Stimulated activated CD8-positive, alpha-beta memory T cell treated with anti-CD3 and anti-CD28 coated beads, Interleukin-2, amount 100 ng/mL, for 48 hours (primary cell): ENCODE results near the gene UBAC2.
"Not testable (repeated sequence)": the region's sequence is repeated elsewhere in the genome, so short reads cannot be mapped to it uniquely, and the experiment has no call there.

Source experiments
- DNase-seq, 2 donors: peaks; one replicate each; pipeline ENCODE4 v3.0.0-alpha.2; 2020; ENCODE audit warnings: low read depth in 2 of 2

Gene UBAC2

DNA sequence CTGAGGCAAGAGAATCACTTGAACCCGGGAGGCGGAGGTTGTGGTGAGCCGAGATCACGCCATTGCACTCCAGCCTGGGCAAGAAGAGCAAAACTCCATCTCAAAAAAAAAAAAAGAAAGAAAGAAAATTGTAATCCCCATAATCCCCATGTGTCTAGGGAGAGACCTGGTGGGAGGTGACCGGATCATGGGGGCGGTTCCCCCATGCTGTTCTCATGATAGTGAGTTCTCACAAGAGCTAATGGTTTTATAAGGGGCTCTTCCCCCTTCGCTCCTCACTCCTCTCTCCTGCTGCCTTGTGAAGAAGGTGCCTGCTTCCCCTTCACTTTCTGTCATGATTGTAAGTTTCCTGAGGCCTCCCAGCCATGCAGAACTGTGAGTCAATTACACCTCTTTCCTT is 192.7 kb downstream of the UBAC2 start:
- DNase-seq, result not testable (repeated sequence)

DNA sequence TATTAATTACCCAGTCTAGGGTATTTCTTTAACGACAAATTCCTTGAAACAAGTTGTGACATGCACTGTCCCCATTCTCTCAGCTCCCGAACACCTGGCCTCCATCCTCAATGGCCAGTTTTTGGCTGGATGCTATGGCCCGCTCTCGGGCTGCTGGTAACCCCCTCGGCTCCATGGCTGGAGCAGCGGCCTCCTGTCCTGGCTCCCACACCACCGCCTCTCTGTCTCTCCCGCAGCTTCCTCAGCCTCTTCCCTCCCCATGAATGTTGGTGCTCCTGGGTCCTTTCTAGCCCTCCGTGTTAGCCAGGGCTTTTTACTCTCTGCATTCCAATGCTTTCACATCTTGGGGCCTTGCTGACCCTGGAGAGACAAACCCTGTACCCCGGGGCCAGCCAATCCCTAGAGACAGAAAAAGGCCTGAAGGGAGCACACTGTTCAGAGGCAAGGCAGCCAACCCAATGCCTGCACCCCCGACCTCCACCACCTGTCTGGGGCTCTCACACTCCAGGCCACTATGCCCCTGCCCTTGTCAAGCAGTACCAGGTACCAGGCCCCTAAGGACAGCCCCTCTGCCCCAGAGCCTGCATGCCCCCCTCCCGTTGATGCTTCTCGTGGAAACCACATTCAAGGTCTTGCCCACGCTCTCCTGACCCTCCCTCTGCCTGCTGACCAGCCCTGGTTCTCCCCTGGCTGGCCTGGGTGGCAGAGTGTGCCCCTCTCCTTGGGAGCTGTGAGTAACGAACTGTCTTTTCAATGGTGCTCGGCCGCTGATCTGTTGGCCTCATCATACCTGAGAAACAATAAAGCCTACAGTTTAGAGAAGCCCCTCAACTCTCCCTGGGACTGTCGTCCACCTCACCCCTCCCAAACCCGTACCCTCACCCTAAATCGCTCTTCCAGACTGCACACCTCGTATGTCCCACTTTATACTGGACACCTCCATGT is 193.4 kb downstream of the UBAC2 start:
- no peak for DNase-seq

DNA sequence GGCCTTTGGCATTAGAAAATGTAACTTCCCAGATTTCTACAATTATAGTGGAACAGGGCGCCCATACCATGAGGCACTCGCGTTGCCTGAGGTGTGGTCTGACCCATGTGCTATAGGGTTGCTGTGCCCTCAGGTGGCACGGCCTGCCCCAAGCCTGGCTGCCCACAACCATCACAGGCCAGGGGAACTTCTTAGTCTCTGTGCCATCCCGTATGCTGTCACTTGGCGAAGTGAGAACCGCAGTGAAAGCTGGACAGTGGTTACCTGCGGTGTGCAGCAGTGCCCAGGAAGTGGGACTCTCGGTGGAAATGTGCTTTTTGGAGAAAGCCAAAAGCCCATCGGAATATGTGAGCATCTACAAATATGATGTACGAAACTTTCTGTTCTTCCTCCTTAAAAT is 194.8 kb downstream of the UBAC2 start:
- no peak for DNase-seq

DNA sequence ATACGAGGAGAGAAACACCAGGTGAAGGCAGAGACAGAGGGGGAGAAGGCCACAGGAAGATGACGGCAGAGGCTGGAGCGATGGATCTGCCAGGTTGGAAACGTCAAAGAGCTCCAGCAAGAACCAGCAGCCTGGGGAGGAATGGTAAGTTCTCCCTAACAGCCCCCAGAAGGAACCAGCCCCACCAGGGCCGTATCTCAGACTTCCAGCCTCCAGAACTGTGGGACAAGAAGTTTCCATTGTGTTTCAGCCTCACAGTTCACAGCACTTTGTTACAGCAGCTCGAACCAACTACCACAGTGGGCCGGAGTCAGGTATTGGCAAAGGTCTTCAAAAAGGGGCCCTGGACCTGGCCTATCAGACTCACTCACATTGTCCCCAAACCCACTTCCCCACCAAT is 195.8 kb downstream of the UBAC2 start:
- DNase-seq, result no peak

DNA sequence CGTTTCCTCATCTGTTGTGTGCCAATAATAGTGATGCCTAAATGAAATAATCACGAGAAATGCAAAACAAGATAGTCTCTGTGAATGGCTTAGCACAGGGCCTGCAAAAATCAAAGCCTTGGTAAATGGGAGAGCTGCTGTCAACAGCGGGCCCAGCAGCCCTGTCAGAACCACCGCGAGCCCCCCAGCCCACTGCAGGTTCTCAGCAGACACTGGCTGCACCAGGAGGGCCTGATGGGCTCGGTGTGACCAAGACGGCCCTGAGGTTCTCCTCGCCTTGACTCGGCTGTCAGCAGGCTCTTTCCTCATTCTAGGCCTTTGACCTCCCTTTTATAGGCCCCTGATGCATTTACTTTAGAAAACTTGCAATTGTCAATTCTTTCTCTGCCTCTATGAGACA is 197.4 kb downstream of the UBAC2 start:
- no peak for DNase-seq

DNA sequence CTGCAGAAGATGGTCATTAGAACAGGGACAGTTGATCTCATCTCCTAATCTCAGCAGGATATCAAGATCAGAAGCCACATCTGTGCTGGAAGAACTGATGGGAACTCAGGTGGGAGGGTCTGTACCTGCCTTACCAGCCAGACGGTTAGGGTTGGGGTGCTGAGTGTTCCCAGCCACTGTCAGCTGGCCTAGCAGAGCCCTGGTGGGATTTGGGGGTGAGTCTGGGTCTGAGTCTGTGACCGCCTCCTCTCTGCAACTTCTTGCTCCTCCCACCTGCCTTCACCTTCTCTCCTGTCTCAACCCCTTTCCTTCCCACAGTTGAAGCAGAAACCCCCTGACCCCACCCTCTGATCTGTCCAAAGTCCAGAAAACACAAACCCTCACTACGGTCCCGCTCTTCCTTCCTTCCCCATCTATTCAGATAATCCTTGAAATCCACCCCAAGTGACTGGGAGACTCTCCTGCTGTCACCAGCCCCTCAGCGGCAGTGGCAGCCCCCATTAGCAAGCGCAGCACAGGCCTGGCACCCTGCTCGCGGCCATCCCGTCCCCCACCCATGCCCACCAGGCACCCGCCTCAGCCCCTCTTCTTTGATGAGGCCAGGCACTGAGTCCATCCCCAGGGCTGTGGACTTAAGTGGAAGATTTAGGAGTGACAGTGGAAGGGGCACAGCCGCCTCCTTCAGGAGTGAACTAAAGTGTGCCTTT is 198.4 kb downstream of the UBAC2 start:
- no peak for DNase-seq

DNA sequence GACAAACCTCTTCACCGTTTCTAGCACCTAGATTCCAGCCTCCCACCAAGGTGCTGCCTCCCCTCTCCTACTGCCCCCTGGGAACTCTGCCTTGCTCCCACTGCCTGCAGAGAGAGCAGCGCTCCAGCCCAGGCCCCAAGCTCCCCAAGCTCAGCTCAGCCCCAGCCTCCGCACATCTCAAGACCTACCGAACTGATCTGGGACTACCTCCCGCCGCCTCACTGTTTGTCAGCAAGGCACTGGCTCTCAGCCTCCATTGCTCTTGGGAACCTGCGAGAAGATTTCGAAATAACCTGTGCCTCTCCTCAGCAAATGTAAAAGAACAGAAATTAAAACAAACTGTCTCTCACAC is 198.9 kb downstream of the UBAC2 start:
- no peak for DNase-seq

DNA sequence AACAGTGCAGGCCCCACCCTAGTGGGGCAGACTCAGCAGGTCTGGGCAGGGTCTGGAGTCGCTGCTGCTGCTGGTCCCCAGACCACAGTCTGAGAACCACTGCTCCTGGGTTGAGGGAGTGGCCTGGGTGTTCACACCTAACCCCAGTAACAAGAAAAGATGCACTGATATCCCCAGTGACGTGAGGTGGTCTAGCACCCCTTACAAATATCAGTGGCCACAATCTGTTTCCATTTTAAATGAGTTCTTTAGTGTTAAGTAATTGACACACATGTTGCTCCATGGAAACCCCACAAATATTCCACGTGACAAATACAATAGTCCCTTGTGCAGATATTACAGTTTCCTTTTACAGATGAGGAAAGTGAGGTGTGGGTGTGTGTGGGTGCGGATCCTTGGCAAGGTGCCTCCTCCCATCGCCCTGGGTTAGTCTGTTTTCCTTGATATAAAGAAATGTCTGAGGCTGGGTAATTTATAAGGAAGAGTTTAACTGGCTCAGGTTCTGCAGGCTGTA is 202.9 kb downstream of the UBAC2 start:
- DNase-seq, result no peak

DNA sequence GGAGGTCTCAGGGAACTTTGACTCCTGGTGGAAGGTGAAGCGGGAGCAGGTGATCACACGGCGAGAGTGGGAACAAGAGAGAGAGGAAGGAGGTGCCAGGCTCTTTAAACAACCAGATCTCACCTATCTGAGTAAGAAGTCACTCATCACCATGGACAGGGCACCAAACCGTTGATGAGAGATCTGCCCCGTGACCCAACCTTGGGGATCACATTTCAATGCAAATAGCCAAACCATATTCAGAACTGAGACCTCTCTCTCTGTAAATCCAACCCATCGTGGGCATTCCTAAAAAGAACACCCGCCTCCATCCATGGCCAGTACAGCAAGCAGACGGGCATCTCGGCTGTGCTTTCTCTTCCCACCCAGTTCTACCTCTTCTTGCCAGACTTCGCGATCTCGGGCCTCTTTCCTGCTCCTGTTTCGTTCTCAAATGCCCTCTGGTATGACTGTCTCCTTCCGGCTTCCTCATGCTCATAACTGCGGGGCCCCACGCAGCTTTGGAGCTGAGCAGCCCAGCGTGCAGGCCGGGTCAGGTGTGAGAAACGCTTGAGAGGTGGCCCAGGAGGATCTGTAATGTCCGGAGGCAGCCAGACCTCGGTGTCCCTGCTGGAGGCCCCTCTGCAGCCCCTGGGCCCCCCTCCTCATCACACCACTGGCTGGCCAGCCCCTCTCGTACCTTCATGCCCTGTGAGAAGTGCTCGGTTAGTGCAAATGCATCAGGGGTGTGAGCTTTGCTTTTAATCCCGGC is 203.5 kb downstream of the UBAC2 start:
- no peak for DNase-seq

DNA sequence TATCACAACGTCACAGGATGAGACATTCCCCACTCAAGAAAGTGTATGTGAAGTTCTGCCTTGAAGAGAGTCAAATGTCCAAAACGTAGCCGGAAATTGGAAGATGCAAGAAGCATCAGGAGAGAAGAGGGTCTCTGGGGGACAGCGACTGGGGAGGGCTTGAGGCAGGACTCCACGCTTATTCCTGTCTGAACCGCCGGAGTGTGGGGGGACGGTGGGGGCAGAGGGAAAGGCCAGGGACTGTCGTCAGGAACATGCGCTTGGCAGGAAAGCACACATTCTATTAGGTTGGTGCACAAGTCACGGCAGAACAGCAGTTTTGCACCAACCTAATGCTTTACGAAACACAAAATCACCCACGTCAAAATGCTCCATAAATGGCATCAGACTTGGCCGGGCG is 205.3 kb downstream of the UBAC2 start:
- no peak for DNase-seq

DNA sequence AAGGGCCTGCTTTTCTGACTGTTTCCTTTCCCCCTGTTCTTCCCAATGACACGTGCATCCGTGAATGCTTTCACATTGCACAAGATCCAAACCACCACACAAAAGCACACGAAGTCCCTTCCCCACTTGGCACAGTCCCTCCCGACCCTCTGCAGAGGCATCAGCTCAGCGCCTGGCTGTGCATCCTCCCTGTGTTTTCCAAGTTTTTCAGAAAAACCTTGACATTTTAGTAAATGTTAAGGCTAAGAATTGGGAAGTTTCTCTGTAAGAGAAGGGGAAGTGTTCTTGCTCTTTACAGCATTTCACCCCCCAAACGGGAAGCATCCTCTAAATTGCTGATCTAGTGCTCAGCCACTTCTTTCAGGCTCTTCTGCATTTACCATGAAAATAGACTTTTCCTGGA is 206.1 kb downstream of the UBAC2 start:
- no peak for DNase-seq

DNA sequence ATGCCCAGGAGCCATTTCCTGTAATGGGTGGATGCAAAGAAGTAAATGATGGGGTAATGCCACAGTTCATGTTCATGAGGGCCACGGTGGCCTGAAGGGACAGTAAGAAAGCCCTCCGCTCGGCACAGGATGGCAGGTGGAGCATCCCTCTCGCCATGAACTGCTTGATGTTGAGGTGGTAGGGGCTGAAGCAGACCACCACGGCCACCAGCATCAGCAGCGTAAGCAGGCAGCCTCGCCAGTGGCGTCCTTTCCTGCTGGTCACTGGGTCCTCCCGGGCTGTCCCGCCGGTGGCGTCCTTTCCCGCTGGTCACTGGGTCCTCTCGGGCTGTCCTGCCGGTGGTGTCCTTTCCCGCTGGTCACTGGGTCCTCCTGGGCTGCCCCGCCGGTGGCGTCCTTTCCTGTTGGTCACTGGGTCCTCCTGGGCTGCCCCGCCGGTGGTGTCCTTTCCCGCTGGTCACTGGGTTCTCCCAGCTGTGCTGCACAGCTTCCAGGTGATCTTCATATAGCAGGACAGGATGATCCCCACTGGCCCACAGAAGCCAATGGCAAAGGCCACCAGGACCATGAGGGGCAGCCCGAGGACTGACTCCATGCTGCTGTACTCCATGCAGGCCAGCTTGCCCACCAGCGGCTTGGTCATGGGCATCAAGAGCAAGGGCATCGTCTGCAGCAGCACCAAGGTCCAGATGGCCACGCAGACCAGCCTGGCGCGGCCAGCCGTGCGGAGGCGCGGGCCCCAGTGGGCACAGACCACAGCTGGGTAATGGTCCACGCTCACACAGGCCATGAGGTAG is 207.4 kb downstream of the UBAC2 start:
- no peak for DNase-seq

DNA sequence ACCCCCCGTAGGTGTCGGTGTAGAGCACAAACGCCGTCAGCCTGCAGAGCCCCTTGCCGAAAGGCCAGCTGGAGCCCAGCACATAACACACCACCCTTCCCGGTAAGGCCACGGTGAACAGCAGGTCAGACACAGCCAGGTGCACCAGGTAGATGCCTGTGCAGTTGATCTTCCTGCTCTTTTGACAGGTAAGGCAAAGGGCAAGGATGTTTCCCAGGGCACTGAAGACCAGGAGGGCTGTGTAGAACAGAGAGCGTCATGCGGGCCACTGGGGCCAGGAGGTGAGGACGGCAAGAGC is 208.0 kb downstream of the UBAC2 start:
- DNase-seq, result no peak

DNA sequence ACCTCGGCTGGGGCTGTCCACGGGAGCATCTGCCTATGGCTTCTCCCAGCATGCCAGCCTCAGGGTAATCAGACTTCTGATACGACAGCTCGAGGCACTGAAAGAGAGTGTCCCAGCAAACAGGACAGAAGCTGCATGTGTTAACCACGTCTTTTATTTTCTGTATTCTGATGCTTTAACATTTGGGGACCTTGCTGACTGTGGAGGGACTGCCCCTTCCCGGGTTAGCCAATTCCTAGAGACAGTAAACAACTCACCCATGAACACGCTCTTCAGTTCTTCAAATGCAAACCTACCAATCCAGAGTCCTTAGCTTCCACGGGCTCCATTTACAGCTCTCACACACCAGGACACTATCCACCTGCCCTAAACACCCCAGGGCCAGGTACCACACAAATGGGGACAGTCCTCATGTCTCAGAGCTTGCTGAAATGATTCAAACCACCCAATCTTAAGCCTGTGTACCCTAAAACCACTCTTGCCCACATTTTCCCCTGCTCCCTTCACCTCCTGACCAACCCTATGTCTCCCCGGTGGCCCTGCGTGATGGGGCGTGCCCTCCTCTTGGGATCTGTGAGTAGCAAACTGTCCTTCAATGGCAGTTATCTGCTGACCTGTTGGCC is 208.9 kb downstream of the UBAC2 start:
- DNase-seq, result not testable (repeated sequence)

DNA sequence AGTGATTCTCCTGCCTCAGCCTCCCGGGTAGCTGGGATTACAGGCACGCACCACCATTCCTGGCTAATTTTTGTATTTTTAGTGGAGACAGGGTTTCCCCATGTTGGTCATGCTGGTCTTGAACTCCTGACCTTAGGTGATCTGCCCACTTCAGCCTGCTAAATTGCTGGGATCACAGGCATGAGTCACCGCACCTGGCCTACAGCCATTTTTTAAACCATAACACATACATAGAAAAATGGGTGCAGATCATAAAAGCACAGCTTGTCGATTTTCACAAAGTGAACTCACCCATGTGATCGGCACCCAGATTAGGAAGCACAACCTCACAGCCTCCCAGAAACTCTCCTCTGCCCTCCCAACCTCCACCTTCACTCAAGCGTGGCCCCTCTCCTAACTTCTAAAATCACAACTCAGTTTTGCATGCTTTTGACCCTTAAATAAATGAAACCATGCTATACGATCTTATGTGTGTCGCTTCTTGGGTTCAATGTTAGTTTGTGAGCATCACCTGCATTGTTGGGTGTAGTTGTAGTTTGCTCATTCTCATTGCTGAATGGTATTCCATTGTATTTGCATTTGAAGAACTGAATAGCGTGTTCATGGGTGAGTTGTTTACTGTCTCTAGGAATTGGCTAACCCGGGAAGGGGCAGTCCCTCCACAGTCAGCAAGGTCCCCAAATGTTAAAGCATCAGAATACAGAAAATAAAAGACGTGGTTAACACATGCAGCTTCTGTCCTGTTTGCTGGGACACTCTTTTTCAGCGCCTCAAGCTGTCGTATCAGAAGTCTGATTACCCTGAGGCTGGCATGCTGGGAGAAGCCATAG is 210.2 kb downstream of the UBAC2 start:
- not testable (repeated sequence) for DNase-seq

DNA sequence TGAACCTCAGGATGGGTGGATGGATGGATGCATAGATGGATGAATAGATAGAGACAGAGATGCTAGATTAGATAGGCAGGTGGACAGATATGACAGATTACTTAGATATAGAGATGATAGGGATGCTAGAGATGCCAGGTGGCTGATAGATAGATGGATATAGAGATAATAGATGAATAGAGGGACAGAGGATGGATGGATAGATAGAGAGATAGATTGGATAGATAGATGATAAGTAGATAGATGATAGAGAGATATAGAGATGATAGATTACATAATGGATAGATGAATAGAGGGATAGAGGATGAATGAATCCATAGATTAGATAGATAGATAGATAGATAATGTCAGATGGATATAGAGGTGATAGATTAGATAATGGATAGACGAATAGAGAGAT is 212.2 kb downstream of the UBAC2 start:
- no peak for DNase-seq

DNA sequence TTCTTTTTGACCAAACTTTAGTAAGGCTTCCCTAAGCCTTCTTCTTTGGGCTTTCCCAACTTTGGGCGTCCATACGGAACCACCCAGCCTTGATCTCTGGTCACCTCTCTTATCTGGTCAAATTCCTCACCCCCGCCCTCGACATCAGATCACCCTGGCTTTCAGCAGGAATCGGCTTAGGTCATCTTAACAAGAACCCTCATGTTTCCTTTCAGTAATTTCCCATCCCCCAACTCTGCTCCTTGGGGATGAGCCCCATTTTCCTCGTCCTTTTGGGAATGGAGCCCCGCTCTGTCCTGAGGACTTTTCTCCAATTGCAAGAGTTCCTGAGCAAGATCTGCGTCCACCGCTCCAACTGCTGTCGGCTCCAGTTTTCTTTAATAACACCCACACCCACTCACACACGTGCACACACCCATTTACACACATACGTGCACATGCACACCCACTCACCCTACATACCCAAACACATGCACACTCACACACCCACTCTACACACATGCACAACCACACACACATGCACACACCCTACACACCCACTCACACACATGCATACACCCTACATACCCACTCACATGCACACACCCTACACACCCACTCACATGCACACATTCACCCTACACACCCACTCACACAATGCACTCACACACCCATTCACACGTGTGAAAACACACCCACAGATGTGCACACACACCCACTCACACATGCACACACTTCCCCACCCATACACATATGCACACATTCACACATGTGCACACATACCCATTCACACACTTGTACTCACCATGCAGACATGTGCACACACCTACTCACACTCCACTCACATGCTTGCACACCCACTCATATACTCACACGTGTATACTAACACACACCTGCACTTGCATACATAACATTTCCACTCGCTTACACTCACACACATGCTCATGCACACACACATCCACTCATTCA is 213.7 kb downstream of the UBAC2 start:
- no peak for DNase-seq

DNA sequence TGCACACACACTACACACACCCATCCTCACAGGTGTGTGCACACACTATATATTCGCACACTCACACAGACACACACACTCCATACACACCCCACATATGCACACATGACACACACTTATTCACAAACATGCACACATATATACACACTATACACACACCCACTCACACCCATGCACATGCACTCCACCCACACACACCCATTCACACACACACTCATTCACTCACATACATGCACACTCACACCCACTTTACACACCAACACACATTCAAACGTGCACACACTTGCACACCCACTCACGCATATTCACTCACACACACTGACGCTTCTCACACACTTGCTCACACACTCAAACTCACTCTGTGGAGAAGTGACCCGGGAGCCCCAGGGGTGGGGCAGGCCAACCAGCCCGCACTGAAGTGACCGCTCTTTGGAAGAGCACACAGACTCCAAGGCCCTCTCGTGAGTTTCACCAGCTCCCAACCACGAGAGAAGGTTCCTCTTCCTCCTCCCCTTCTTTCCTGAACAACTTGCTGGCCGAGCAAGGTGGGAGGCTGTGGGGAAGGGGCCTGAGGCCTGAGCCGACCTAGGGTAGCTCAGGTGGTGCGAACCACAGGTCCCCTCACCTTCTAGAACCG is 214.5 kb downstream of the UBAC2 start:
- DNase-seq, result no peak
